Tibial nerve (tissue), 3 donors: Measurements from ENCODE around the gene RPP38.

ENCODE experiments used
- POLR2A ChIP-seq, 2 donors: fragments of 450-650 bp; IDR thresholded peaks; one replicate each; pipeline ENCODE4 v1.6.1; 2017; ENCODE audit warnings: antibody characterized with exemption in 2 of 2, mild to moderate bottlenecking in 2 of 2, moderate library complexity in 2 of 2
- TF ChIP-seq, protein P1 (sequence below), 5 experiments: fragments of 200-600 bp in 3 of 5; fragments of 450-650 bp in 2 of 5; sonication (generic) in 3 of 5; IDR thresholded peaks; one replicate each; pipeline ENCODE4 v1.5.1; 2016 to 2019; ENCODE audit warnings: antibody characterized with exemption in 5 of 5, mild to moderate bottlenecking in 3 of 5, moderate library complexity in 2 of 5

DNA sequence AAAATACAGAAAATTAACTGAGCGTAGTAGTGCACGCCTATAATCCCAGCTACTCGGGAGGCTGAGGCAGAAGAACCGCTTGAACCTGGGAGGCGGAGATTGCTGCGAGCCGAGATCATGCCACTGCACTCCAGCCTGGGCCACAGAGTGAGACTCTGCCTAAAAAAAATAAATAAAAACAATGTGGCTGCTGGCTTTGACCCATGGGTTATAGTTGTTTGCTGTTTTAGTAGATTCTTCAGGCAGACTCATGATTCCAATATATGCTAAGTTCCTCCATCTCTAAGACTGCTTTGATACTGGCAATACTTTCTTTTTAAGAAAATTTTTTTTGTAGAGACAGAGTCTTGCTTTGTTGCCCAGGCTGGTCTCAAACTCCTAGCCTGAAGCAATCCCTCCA lies 45.0 kb upstream of the RPP38 start:
- TF ChIP-seq, protein P1, sequence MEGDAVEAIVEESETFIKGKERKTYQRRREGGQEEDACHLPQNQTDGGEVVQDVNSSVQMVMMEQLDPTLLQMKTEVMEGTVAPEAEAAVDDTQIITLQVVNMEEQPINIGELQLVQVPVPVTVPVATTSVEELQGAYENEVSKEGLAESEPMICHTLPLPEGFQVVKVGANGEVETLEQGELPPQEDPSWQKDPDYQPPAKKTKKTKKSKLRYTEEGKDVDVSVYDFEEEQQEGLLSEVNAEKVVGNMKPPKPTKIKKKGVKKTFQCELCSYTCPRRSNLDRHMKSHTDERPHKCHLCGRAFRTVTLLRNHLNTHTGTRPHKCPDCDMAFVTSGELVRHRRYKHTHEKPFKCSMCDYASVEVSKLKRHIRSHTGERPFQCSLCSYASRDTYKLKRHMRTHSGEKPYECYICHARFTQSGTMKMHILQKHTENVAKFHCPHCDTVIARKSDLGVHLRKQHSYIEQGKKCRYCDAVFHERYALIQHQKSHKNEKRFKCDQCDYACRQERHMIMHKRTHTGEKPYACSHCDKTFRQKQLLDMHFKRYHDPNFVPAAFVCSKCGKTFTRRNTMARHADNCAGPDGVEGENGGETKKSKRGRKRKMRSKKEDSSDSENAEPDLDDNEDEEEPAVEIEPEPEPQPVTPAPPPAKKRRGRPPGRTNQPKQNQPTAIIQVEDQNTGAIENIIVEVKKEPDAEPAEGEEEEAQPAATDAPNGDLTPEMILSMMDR (IDR thresholded peaks at IDR 0.05): no peak
- TF ChIP-seq POLR2A (IDR thresholded peaks at IDR 0.05): no peak
